Esophagus (tissue), 2 donors: ENCODE results near the gene AEBP2. TPM values are rescaled to one million over a fixed set of nuclear protein-coding genes. Genes with fewer than 3 reads are reported as not detected.
"Not testable (repeated sequence)": the region's sequence is repeated elsewhere in the genome, so short reads cannot be mapped to it uniquely, and the experiment has no call there.

Source experiments
- H3K27ac ChIP-seq, 2 donors: one replicate each; pipeline ENCODE4 v1.5.1; 2013; ENCODE audit warnings: low read depth in 2 of 2, mild to moderate bottlenecking in 2 of 2, inconsistent platforms in 1 of 2, low read length in 1 of 2, moderate library complexity in 1 of 2
- H3K27me3 ChIP-seq, 2 donors: one replicate each; pipeline ENCODE4 v1.6.1; 2013; ENCODE audit warnings: low read length in 2 of 2, control low read depth in 1 of 2, mild to moderate bottlenecking in 1 of 2; ENCODE audit not compliant: insufficient read depth in 2 of 2, control insufficient read depth in 1 of 2
- H3K36me3 ChIP-seq, 2 donors: one replicate each; pipeline ENCODE4 v1.6.1; 2013; ENCODE audit warnings: low read length in 1 of 2; ENCODE audit not compliant: control insufficient read depth in 2 of 2, insufficient read depth in 2 of 2
- H3K4me1 ChIP-seq, 2 donors: one replicate each; pipeline ENCODE4 v1.6.1; 2013; ENCODE audit warnings: low read length in 1 of 2; ENCODE audit not compliant: control insufficient read depth in 2 of 2, insufficient read depth in 2 of 2
- H3K4me3 ChIP-seq, 2 donors: one replicate each; pipeline ENCODE4 v1.5.1; 2013; ENCODE audit warnings: low read length in 2 of 2, mild to moderate bottlenecking in 2 of 2, low read depth in 1 of 2, moderate library complexity in 1 of 2
- H3K9me3 ChIP-seq, 2 donors: one replicate each; pipeline ENCODE4 v1.6.1; 2013; ENCODE audit warnings: mild to moderate bottlenecking in 2 of 2, low read depth in 1 of 2, low read length in 1 of 2, moderate library complexity in 1 of 2; ENCODE audit not compliant: control insufficient read depth in 2 of 2, insufficient read depth in 1 of 2
- WGBS, 2 donors: extraction: QIAGEN DNeasy Blood & Tissue Kit; methylation state at CpG; one replicate each; pipeline ENCODE4 v1.1.7; 2013; 5-methylcytosine and 5-hydroxymethylcytosine counted together
- polyA plus RNA-seq, 2 donors: library from polyadenylated mRNA; stranded (reverse); fragments of 200-250 nt; gene quantifications; one replicate each; pipeline ENCODE4 v1.2.3, GENCODE V29; 2013
- donor health status: healthy with polysubstance abuse.
- donor health status: Bipolar disorder and iron deficiency.

The AEBP2 gene
- polyA plus RNA-seq, 2 donors = 13.6 to 14.0 TPM

GRCh38 chr12:19552441-19553097 is 113.3 kb downstream of the AEBP2 start:
- whole genome bisulfite sequencing, 2 donors = 81 to 84% methylated on average over 13 of the region's 13 CpGs
- not testable (repeated sequence) for H3K27me3 ChIP-seq, H3K4me1 ChIP-seq, H3K36me3 ChIP-seq, H3K27ac ChIP-seq, H3K4me3 ChIP-seq, H3K9me3 ChIP-seq

GRCh38 chr12:19553175-19553574 is 113.9 kb downstream of the AEBP2 start:
- Histone ChIP-seq H3K9me3 (no peaks in the 10 kb centered on the region), H3K4me3 (no peak overlapping the region), H3K27ac (no peak overlapping the region), H3K4me1 (no peaks in the 10 kb centered on the region), H3K27me3 (no peaks in the 10 kb centered on the region), H3K36me3 (no peaks in the 10 kb centered on the region)
- 57 to 62% methylated on average over 2 of the region's 2 CpGs for WGBS, 2 donors

GRCh38 chr12:19561411-19561961 is 122.2 kb downstream of the AEBP2 start:
- H3K4me3 ChIP-seq = no peak overlapping the region
- H3K27me3 ChIP-seq = no peaks in the 10 kb centered on the region
- H3K36me3 ChIP-seq = no peaks in the 10 kb centered on the region
- H3K27ac ChIP-seq = no peak overlapping the region
- no peaks in the 10 kb centered on the region for H3K4me1 ChIP-seq
- H3K9me3 ChIP-seq = no peaks in the 10 kb centered on the region
